Activated naive CD4-positive, alpha-beta T cell treated with anti-CD3 and anti-CD28 coated beads, Interleukin-2, amount 50 U/mL, for 24 hours (primary cell): ENCODE data around the gene L3MBTL1.
"Not testable (repeated sequence)": the region's sequence is repeated elsewhere in the genome, so short reads cannot be mapped to it uniquely, and the experiment has no call there.

Source experiments
- H3K27ac Mint-ChIP-seq: one replicate; pipeline ENCODE4 v1.8.0; 2021; ENCODE audit warnings: mild to moderate bottlenecking, mixed read lengths
- H3K27me3 Mint-ChIP-seq: one replicate; pipeline ENCODE4 v1.8.0; 2021; ENCODE audit warnings: mixed read lengths
- H3K36me3 Mint-ChIP-seq: one replicate; pipeline ENCODE4 v1.8.0; 2021; ENCODE audit warnings: mixed read lengths
- H3K4me1 Mint-ChIP-seq: one replicate; pipeline ENCODE4 v1.8.0; 2021; ENCODE audit warnings: mixed read lengths
- H3K4me3 Mint-ChIP-seq: one replicate; pipeline ENCODE4 v1.8.0; 2021; ENCODE audit warnings: mild to moderate bottlenecking, mixed read lengths
- H3K9me3 Mint-ChIP-seq: one replicate; pipeline ENCODE4 v1.8.0; 2021; ENCODE audit warnings: mixed read lengths

The L3MBTL1 gene

DNA sequence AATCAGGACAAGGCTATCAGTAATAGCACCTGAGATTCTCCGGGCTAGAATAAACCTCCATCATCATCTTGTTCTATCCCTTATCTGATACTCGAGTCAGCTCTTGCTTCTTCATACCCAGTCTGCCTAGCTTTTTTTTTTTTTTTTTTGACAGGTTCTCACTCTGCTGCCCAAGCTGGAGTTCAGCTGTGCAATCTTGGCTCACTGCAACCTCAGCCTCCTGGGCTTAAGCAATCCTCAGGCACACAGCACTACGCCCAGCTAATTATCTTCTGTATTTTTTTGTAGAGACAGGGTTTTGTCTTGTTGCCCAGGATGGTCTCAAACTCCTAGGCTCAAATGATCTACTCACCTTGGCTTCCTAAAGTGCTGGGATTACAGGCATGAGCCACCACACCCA, 30.3 kb upstream of the L3MBTL1 start:
- Mint-ChIP-seq H3K27ac (no peak overlapping the region), H3K9me3 (no peaks in the 10 kb centered on the region), H3K27me3 (no peaks in the 10 kb centered on the region), H3K36me3 (no peaks in the 10 kb centered on the region), H3K4me3 (no peak overlapping the region), H3K4me1 (peaks cover 23% of the 10 kb centered on the region)

- no peaks in the 10 kb centered on the region for H3K27me3 Mint-ChIP-seq
- H3K4me1 Mint-ChIP-seq = peaks cover 20% of the 10 kb centered on the region
Observed at GRCh38 chr20:43477619-43478018, 29.9 kb upstream of the L3MBTL1 start.

GRCh38 chr20:43490038-43490437, 17.5 kb upstream of the L3MBTL1 start:
- H3K9me3 Mint-ChIP-seq = no peaks in the 10 kb centered on the region
- H3K36me3 Mint-ChIP-seq = no peaks in the 10 kb centered on the region
- no peak overlapping the region for H3K27ac Mint-ChIP-seq
- H3K27me3 Mint-ChIP-seq = peaks cover 1% of the 10 kb centered on the region
- no peak overlapping the region for H3K4me3 Mint-ChIP-seq
- H3K4me1 Mint-ChIP-seq = no peaks in the 10 kb centered on the region

More at GRCh38 chr20:43477619-43478018, 29.9 kb upstream of the L3MBTL1 start:
- H3K36me3 Mint-ChIP-seq = no peaks in the 10 kb centered on the region
- no peak overlapping the region for H3K27ac Mint-ChIP-seq
- no peaks in the 10 kb centered on the region for H3K9me3 Mint-ChIP-seq
- no peak overlapping the region for H3K4me3 Mint-ChIP-seq

DNA sequence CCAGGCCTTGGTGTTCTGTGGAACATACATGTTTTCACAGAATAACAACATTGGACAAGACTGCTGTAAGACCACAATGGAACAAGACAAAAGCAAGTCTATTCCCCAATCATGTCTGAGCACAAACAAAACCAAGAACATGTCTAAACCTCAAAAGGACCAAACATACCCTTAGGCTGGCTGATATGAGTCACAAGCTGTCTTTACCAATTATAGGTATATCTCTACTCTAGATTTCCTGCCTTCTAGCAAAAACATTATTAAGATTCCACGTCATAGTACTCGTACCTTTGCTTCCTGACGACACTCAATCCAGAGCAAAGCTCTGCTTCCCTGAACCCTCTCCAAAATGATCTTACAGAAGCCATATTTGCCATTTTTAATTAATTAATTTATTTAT, 15.4 kb upstream of the L3MBTL1 start:
- Mint-ChIP-seq H3K27me3 (peaks cover 1% of the 10 kb centered on the region), H3K36me3 (no peaks in the 10 kb centered on the region), H3K4me3 (no peak overlapping the region), H3K27ac (no peak overlapping the region), H3K9me3 (no peaks in the 10 kb centered on the region), H3K4me1 (no peaks in the 10 kb centered on the region)

GRCh38 chr20:43495388-43495787, 12.1 kb upstream of the L3MBTL1 start:
- H3K4me3 Mint-ChIP-seq = no peak overlapping the region
- H3K27me3 Mint-ChIP-seq = peaks cover 1% of the 10 kb centered on the region
- H3K36me3 Mint-ChIP-seq = no peaks in the 10 kb centered on the region
- no peaks in the 10 kb centered on the region for H3K4me1 Mint-ChIP-seq
- H3K27ac Mint-ChIP-seq = no peak overlapping the region
- no peaks in the 10 kb centered on the region for H3K9me3 Mint-ChIP-seq

DNA sequence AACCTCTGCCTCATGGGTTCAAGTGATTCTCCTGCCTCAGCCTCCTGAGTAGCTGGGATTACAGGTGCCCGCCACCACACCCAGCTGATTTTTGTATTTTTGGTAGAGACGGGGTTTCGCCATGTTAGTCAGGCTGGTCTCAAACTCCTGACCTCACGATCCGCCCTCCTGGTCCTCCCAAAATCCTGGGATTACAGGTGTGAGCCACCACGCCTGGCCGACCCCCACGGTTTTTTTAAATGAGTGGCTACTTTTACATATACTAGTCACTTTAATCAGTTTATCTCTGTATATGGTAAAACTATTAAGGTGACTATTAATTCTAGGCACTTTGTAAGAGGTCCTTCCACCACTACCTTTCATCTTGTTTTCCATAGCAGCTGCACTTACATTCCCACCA, 5.5 kb upstream of the L3MBTL1 start:
- not testable (repeated sequence) for H3K4me3 Mint-ChIP-seq, H3K9me3 Mint-ChIP-seq, H3K36me3 Mint-ChIP-seq, H3K4me1 Mint-ChIP-seq, H3K27me3 Mint-ChIP-seq, H3K27ac Mint-ChIP-seq

- Mint-ChIP-seq H3K4me3 (peak overlapping the region; percentile 4), H3K36me3 (no peaks in the 10 kb centered on the region), H3K9me3 (no peaks in the 10 kb centered on the region), H3K27me3 (peaks cover 15% of the 10 kb centered on the region), H3K27ac (no peak overlapping the region), H3K4me1 (peaks cover 9% of the 10 kb centered on the region)
Observed at GRCh38 chr20:43506238-43506637, 1.3 kb upstream of the L3MBTL1 start.

- peaks cover 9% of the 10 kb centered on the region for H3K4me1 Mint-ChIP-seq
- H3K27me3 Mint-ChIP-seq = peaks cover 15% of the 10 kb centered on the region
- H3K27ac Mint-ChIP-seq = no peak overlapping the region
- peak overlapping the region; percentile 51 for H3K4me3 Mint-ChIP-seq
- no peaks in the 10 kb centered on the region for H3K9me3 Mint-ChIP-seq
- no peaks in the 10 kb centered on the region for H3K36me3 Mint-ChIP-seq
Observed at GRCh38 chr20:43508106-43508505, 609 bp downstream of the L3MBTL1 start.

DNA sequence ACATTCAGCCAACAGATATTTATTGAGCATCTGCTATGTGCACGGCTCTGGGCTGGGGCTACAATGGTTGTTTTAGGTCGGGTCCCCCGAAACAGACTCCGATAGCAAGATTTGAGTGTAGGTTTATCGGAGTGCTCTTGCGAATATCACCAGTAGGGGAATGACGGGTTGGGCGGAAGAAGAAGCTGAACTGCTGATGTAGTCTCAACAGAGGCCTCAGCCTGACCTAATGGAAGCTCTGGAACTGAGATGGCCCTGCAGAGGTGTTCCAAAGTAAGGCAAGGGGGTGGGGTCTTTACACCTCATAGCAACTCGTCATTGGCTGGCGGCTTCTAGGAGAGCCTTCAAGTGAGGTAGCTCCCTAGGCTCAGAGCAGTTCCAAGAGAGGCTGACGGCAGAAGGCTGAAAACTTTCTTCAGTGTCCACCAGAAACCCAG, 1.1 kb downstream of the L3MBTL1 start:
- Mint-ChIP-seq H3K27me3 (peaks cover 14% of the 10 kb centered on the region), H3K9me3 (no peaks in the 10 kb centered on the region), H3K4me3 (peak overlapping the region; percentile 64), H3K27ac (no peak overlapping the region), H3K36me3 (no peaks in the 10 kb centered on the region), H3K4me1 (peaks cover 9% of the 10 kb centered on the region)

DNA sequence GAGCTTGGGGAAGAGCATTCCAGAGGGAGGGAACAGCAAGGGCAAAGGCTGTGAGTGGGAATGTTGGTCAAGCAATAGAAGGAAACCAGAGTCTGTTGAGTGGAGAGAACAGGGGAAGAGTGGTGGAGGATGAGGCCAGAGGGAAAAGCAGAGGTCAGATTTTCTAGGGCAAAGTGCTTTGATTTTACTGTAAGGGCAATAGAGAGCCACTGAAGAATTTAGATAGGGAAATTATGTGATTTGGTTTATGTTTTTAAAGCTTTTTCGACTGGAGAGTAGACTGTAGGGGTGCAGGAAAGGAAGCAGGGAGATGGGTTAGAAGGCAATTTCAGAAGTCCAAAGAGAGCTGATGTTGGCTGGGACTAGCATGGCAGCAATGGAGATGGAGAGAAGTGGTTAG, 4.4 kb downstream of the L3MBTL1 start:
- no peak overlapping the region for H3K27ac Mint-ChIP-seq
- H3K4me1 Mint-ChIP-seq = peaks cover 25% of the 10 kb centered on the region
- peaks cover 7% of the 10 kb centered on the region for H3K27me3 Mint-ChIP-seq
- no peaks in the 10 kb centered on the region for H3K9me3 Mint-ChIP-seq
- H3K4me3 Mint-ChIP-seq = no peak overlapping the region
- H3K36me3 Mint-ChIP-seq = no peaks in the 10 kb centered on the region

DNA sequence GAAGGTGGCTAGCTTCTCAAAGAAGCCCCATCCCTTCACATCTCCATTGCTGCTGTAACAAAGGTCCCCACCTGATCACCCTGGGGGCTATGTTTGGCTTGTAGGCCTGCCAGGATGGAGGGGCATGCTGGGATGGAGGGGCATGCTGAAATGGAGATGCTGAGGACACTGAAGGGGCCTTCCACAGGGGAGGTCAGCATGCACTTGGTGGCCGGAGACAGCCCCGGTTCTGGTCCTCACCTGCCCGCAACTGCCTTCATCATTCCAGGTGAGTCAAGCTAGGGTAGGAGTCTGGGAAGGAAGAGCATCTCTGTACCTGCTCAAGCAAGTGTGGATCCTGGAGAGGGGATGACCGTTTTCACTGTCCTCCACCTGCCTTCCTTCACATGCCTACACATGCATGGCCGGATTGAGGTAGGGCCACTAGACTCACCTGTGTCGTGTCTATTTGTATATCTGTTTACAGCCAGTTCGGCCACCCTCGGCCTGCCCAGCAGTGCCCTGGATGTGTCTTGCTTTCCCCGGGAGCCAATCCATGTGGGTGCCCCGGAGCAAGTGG, 6.0 kb downstream of the L3MBTL1 start:
- no peaks in the 10 kb centered on the region for H3K9me3 Mint-ChIP-seq
- H3K36me3 Mint-ChIP-seq = no peaks in the 10 kb centered on the region
- H3K27ac Mint-ChIP-seq = no peak overlapping the region
- H3K4me1 Mint-ChIP-seq = peaks cover 23% of the 10 kb centered on the region
- H3K4me3 Mint-ChIP-seq = peak overlapping the region; percentile 91
- peaks cover 5% of the 10 kb centered on the region for H3K27me3 Mint-ChIP-seq

DNA sequence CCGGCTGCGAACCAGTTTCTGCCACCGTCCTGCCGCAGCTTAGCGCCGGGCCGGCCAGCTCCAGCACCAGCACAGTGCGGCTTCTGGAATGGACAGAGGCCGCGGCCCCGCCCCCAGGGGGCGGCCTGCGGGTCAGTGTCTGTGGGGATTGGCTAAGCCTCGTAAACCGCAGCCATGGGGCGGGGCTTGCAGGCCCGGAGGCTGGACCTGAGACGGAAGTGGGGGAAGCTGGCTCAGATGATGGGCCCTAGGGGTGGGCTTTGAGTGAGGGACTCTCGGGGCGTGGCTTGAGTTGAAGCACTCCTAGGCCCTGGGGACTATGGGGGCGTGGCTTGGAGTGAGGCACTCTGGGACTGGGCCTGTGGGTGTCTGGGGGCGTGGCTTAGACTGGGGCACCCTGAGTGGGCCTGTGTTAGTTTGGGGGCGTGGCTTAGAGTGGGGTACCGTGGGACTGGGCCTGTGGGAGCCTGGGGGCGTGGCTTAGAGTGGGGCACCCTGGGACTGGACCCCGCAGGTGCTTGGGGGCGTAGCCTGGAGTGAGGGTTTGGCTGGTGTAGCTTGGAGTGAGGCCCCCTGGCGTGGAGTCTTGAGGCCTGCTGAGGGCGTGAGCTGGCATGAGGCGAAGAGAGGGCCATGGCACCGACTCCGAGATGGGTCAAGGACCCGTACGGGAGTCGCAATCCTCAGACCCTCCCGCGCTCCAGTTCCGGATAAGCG, 6.6 kb downstream of the L3MBTL1 start:
- Mint-ChIP-seq H3K4me1 (peaks cover 17% of the 10 kb centered on the region), H3K36me3 (no peaks in the 10 kb centered on the region), H3K4me3 (peak overlapping the region; percentile 91), H3K27ac (peak overlapping the region; percentile 80), H3K9me3 (no peaks in the 10 kb centered on the region), H3K27me3 (peaks cover 3% of the 10 kb centered on the region)

DNA sequence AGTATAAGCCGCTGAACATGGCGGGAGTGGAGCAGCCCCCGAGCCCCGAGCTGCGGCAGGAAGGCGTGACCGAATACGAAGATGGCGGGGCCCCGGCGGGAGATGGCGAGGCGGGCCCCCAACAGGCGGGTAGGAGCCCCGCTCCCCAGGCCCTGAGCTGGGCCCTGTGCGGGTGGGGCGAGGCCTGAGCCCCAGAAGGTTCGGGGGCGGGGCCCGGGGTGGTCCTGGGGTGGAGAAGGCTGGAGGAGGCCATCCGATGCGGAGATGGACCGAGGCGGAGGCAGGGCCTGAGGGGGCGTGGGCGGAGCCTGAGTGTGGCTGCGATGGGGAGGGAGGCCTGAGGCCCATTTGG, 7.1 kb downstream of the L3MBTL1 start:
- no peaks in the 10 kb centered on the region for H3K9me3 Mint-ChIP-seq
- peak overlapping the region; percentile 91 for H3K4me3 Mint-ChIP-seq
- H3K27me3 Mint-ChIP-seq = no peaks in the 10 kb centered on the region
- H3K4me1 Mint-ChIP-seq = peaks cover 16% of the 10 kb centered on the region
- H3K27ac Mint-ChIP-seq = peak overlapping the region; percentile 80
- H3K36me3 Mint-ChIP-seq = no peaks in the 10 kb centered on the region

DNA sequence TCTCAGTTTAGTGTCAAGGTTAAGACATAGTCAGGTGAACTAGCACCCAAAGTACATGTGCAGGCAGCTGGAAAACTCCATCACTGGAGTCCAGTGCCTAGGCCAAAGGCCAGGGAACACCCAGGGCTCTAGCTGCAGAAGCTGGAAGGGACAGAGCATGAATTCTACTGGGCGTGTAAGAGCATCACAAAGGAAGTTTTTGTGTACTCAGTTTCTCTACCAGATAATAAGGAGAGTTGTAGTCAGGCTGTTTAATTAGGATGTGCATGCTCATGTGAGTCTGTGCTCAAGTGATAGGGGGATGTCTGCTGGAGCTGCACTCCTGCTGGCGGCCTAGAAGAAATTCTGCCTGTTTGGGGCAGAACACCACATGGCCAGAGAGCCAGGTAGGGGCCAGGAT, 8.1 kb downstream of the L3MBTL1 start:
- H3K27me3 Mint-ChIP-seq = no peaks in the 10 kb centered on the region
- H3K9me3 Mint-ChIP-seq = no peaks in the 10 kb centered on the region
- peaks cover 16% of the 10 kb centered on the region for H3K4me1 Mint-ChIP-seq
- no peak overlapping the region for H3K27ac Mint-ChIP-seq
- no peaks in the 10 kb centered on the region for H3K36me3 Mint-ChIP-seq
- H3K4me3 Mint-ChIP-seq = peak overlapping the region; percentile 59

DNA sequence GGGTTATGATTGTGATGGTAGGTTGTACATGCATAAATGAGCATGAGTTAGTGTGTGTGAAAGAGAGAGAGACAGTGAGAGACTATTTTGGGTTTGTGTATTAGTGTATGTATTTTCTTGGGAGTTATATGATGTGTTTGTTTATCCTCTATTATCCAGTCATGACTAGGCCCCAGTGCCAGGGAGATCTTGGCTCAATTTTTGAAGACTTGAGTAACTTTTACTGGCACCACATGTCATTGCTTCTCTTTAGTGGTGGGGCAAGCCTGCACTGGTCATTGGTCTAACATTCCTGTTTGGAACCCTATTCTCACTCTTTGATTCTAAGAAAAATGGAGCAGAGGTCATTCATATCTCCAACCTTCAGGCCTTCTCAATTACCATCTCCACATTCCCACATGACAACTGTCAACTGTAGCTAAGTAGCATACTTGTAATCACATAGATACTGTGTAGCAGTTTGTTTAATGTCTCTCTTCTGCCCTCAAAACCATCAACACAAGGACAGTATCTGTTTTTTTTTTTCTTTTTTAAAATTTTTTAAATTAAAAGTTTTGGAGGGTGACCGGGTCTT, 8.8 kb downstream of the L3MBTL1 start:
- H3K36me3 Mint-ChIP-seq = no peaks in the 10 kb centered on the region
- H3K9me3 Mint-ChIP-seq = no peaks in the 10 kb centered on the region
- no peak overlapping the region for H3K27ac Mint-ChIP-seq
- H3K4me1 Mint-ChIP-seq = peaks cover 16% of the 10 kb centered on the region
- H3K4me3 Mint-ChIP-seq = no peak overlapping the region
- H3K27me3 Mint-ChIP-seq = no peaks in the 10 kb centered on the region

DNA sequence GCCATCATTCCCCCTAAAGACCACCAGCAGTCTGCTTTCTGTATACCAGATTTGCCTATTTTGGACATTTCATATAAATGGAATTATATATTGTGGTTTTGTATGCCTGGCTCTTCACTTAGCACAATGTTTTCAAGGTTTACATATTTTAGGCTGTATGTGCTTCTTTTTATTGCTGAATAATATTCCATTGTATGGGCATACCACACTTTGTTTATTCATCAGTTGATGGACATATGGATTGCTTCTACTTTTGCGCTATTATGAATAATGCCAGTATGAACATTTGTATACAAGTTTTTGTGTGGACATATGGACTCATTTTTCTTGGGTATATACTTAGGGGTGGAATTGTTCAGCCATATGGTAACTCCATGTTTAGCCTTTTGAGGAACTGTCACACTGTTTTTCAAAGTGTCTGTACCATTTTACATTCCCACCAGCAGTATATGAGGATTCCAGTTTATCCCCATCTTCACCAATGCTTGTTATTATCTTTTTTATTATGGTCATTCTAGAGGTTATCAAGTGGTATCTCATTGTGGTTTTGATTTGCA, 12.7 kb downstream of the L3MBTL1 start:
- Mint-ChIP-seq H3K9me3 (peaks cover 5% of the 10 kb centered on the region), H3K4me3 (no peak overlapping the region), H3K36me3 (peaks cover 5% of the 10 kb centered on the region), H3K27me3 (no peaks in the 10 kb centered on the region), H3K27ac (no peak overlapping the region), H3K4me1 (peaks cover 12% of the 10 kb centered on the region)
